GM23338 (cell line): Measurements from ENCODE around the gene ZFP90.

Experiments
- CREB1 ChIP-seq: fragments of 250-450 bp; sonication (Bioruptor Pico); IDR thresholded peaks from 2 replicates; pipeline ENCODE4 v1.5.0; 2020; ENCODE audit warnings: low read depth, mild to moderate bottlenecking, moderate library complexity
- POLR2AphosphoS5 ChIP-seq: IDR thresholded peaks from 2 replicates; pipeline ENCODE4 v1.6.1; 2016; ENCODE audit warnings: antibody characterized with exemption, low read depth
- TF ChIP-seq, protein P1 (sequence below), 2 experiments: fragments of 200-600 bp in 1 of 2; sonication (generic) in 1 of 2; conservative IDR thresholded peaks; 2 replicates each; pipeline versions ENCODE4 v1.5.1 to v1.6.1; 2016 to 2017; ENCODE audit warnings: antibody characterized with exemption in 2 of 2, low read depth in 2 of 2, mild to moderate bottlenecking in 2 of 2, moderate library complexity in 1 of 2

- no peak for TF ChIP-seq CREB1 (CRISPR knock-in tag)
- TF ChIP-seq, protein P1, sequence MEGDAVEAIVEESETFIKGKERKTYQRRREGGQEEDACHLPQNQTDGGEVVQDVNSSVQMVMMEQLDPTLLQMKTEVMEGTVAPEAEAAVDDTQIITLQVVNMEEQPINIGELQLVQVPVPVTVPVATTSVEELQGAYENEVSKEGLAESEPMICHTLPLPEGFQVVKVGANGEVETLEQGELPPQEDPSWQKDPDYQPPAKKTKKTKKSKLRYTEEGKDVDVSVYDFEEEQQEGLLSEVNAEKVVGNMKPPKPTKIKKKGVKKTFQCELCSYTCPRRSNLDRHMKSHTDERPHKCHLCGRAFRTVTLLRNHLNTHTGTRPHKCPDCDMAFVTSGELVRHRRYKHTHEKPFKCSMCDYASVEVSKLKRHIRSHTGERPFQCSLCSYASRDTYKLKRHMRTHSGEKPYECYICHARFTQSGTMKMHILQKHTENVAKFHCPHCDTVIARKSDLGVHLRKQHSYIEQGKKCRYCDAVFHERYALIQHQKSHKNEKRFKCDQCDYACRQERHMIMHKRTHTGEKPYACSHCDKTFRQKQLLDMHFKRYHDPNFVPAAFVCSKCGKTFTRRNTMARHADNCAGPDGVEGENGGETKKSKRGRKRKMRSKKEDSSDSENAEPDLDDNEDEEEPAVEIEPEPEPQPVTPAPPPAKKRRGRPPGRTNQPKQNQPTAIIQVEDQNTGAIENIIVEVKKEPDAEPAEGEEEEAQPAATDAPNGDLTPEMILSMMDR (conservative IDR thresholded peaks at IDR 0.05; ENCODE audit: low read depth in 2 of 2), result no peak
- no peak for TF ChIP-seq POLR2AphosphoS5
These were observed 3.8 kb upstream of the ZFP90 start for GRCh38 chr16:68535331-68535730.
